Left ventricle myocardium inferior (tissue), 1 donor: ENCODE results near the gene BCL2L2. TPM values are rescaled to one million over a fixed set of nuclear protein-coding genes. Genes with fewer than 3 reads are reported as not detected.
"Not testable (repeated sequence)": the region's sequence is repeated elsewhere in the genome, so short reads cannot be mapped to it uniquely, and the experiment has no call there.

Experiments used
- DNase-seq: peaks from one replicate; pipeline ENCODE4 v3.0.0-alpha.2; 2020
- H3K27ac ChIP-seq: fragments of 200-600 bp; replicated peaks from 2 replicates; pipeline ENCODE4 v1.8.0; 2021
- H3K27me3 ChIP-seq: fragments of 200-600 bp; 2 replicates; pipeline ENCODE4 v1.8.0; 2021; ENCODE audit warnings: low read depth
- H3K36me3 ChIP-seq: fragments of 200-600 bp; 2 replicates; pipeline ENCODE4 v1.8.0; 2021
- H3K4me1 ChIP-seq: fragments of 200-600 bp; 2 replicates; pipeline ENCODE4 v1.8.0; 2021
- H3K4me3 ChIP-seq: fragments of 200-600 bp; 2 replicates; pipeline ENCODE4 v1.8.0; 2021; ENCODE audit warnings: mild to moderate bottlenecking, moderate library complexity
- H3K9me3 ChIP-seq: fragments of 200-600 bp; replicated peaks from 2 replicates; pipeline ENCODE4 v1.8.0; 2021
- intact Hi-C: fragments of 100-400 bp; cut with micrococcal nuclease; formaldehyde crosslinking; loops from one replicate; pipeline ENCODE4 v1.11.0; 2022
- total RNA-seq: library from RNA; stranded (reverse); fragmentation: NEBNext Ultra II Directional; extraction: Animal tissue kit (Norgen Biotek cat#: 25700); gene quantifications from one replicate; pipeline ENCODE4 v1.2.1, GENCODE V29; 2021
- TF ChIP-seq, protein P1 (sequence below): fragments of 200-600 bp; IDR thresholded peaks from 2 replicates; pipeline ENCODE4 v1.8.0; 2021; ENCODE audit warnings: antibody characterized with exemption, mild to moderate bottlenecking, borderline replicate concordance
- donor health status: DM: no; HTN: yes; CAD: no; lungs with severe emphysema.

BCL2L2 gene
- total RNA-seq, 1 donor from 2014 or later, result 37.5 TPM

DNA sequence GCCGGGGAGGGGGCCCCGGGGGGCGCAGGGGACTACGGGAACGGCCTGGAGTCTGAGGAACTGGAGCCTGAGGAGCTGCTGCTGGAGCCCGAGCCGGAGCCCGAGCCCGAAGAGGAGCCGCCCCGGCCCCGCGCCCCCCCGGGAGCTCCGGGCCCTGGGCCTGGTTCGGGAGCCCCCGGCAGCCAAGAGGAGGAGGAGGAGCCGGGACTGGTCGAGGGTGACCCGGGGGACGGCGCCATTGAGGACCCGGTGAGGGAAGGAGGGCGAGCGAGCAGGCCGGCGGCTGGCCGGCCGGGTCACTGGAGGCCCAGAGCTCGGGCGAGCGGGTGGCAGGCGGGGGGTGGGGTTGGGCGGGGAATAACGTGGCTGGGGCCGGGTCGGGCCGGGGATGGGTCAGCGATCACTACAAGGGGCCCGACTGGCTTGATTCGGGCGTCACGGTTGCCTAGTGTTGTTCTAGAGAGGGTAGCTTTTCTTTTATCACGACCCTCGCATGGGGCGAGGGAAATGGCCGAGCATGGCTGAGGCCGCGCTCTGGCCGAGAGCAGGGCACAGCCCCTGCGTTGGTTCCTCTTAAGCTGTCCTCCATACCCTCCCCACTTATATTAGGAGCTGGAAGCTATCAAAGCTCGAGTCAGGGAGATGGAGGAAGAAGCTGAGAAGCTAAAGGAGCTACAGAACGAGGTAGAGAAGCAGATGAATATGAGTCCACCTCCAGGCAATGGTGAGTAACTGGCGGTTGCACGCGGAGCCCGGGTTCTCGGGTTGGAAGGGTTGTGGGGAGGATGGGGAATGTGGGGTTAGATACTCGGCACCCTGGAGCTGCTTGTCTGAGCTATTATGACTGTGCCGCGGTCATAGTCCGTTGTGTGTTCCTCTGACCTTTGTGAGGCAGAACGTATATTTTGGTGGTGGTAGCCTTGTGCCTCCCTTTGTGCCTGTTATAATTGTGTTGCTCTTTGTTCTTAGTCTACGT lies 15.2 kb downstream of the BCL2L2 start:
- Histone ChIP-seq H3K27ac (peak overlapping the region; percentile 98), H3K4me3 (peak overlapping the region; percentile 97), H3K27me3 (no peaks in the 10 kb centered on the region), H3K9me3 (no peaks in the 10 kb centered on the region), H3K36me3 (peaks cover 28% of the 10 kb centered on the region), H3K4me1 (peaks cover 36% of the 10 kb centered on the region)
- intact Hi-C loops, result no loop called here
- DNase-seq, result peak; percentile 48
- TF ChIP-seq, protein P1, sequence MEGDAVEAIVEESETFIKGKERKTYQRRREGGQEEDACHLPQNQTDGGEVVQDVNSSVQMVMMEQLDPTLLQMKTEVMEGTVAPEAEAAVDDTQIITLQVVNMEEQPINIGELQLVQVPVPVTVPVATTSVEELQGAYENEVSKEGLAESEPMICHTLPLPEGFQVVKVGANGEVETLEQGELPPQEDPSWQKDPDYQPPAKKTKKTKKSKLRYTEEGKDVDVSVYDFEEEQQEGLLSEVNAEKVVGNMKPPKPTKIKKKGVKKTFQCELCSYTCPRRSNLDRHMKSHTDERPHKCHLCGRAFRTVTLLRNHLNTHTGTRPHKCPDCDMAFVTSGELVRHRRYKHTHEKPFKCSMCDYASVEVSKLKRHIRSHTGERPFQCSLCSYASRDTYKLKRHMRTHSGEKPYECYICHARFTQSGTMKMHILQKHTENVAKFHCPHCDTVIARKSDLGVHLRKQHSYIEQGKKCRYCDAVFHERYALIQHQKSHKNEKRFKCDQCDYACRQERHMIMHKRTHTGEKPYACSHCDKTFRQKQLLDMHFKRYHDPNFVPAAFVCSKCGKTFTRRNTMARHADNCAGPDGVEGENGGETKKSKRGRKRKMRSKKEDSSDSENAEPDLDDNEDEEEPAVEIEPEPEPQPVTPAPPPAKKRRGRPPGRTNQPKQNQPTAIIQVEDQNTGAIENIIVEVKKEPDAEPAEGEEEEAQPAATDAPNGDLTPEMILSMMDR, result no peak

GRCh38 chr14:23322568-23323517 lies 16.2 kb downstream of the BCL2L2 start:
- intact Hi-C loops, result no loop called here
- no peak for DNase-seq
- peaks cover 36% of the 10 kb centered on the region for H3K4me1 ChIP-seq
- no peaks in the 10 kb centered on the region for H3K9me3 ChIP-seq
- TF ChIP-seq, protein P1, result no peak
- H3K4me3 ChIP-seq, result peak overlapping the region; percentile 97
- H3K27me3 ChIP-seq, result no peaks in the 10 kb centered on the region
- H3K27ac ChIP-seq, result peak overlapping the region; percentile 98
- H3K36me3 ChIP-seq, result peaks cover 28% of the 10 kb centered on the region

- H3K4me3 ChIP-seq, result no peak overlapping the region
- TF ChIP-seq, protein P1, result no peak
- no peaks in the 10 kb centered on the region for H3K9me3 ChIP-seq
- no peak for DNase-seq
- H3K27ac ChIP-seq, result no peak overlapping the region
- intact Hi-C loops, result no loop called here
- H3K36me3 ChIP-seq, result peaks cover 28% of the 10 kb centered on the region
- H3K4me1 ChIP-seq, result peaks cover 36% of the 10 kb centered on the region
- no peaks in the 10 kb centered on the region for H3K27me3 ChIP-seq
Observed at GRCh38 chr14:23323838-23324454, 17.3 kb downstream of the BCL2L2 start.

DNA sequence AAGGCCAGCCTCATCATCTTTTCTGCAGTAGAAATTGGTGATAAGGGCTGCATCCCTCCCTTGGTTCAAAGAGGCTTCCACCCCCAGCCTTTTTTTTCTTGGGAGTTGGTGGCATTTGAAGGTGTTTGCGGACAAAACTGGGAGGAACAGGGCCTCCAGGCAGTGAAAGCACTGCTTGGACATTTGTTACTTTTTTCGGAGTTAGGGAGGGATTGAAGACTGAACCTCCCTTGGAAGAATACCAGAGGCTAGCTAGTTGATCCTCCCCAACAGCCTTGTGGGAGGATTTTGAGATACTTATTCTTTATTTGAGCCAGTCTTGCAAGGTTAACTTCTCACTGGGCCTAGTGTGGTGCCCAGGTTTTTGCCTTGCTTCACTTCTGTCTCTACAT lies 17.8 kb downstream of the BCL2L2 start:
- TF ChIP-seq, protein P1, result no peak
- H3K36me3 ChIP-seq, result peaks cover 28% of the 10 kb centered on the region
- intact Hi-C loops, result no loop called here
- no peaks in the 10 kb centered on the region for H3K27me3 ChIP-seq
- H3K27ac ChIP-seq, result no peak overlapping the region
- no peaks in the 10 kb centered on the region for H3K9me3 ChIP-seq
- no peak for DNase-seq
- no peak overlapping the region for H3K4me3 ChIP-seq
- peaks cover 36% of the 10 kb centered on the region for H3K4me1 ChIP-seq

DNA sequence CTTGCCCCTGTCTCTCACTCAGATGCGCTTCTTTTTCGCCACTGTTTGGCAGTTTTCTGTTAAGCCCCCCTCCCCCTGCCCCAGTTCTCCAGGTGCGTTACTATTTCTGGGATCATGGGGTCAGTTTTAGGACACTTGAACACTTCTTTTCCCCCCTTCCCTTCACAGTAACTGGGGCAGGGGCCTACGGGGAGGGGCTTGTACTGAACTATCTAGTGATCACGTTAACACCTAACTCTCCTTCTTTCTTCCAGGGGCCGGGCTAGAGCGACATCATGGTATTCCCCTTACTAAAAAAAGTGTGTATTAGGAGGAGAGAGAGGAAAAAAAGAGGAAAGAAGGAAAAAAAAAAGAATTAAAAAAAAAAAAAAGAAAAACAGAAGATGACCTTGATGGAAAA lies 18.4 kb downstream of the BCL2L2 start:
- intact Hi-C loops, result loop anchor here (5.0 kb wide), 1 partner anchor 52 kb away; the partner anchor contains the start of gene CMTM5
- DNase-seq, result no peak
- Histone ChIP-seq H3K36me3 (peaks cover 28% of the 10 kb centered on the region), H3K27me3 (no peaks in the 10 kb centered on the region), H3K9me3 (no peaks in the 10 kb centered on the region), H3K4me3 (no peak overlapping the region), H3K27ac (no peak overlapping the region), H3K4me1 (peaks cover 36% of the 10 kb centered on the region)
- TF ChIP-seq, protein P1, result no peak

DNA sequence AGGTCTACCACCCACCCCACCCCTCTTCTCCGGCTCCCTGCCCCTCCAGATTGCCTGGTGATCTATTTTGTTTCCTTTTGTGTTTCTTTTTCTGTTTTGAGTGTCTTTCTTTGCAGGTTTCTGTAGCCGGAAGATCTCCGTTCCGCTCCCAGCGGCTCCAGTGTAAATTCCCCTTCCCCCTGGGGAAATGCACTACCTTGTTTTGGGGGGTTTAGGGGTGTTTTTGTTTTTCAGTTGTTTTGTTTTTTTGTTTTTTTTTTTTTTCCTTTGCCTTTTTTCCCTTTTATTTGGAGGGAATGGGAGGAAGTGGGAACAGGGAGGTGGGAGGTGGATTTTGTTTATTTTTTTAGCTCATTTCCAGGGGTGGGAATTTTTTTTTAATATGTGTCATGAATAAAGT lies 19.1 kb downstream of the BCL2L2 start:
- H3K4me1 ChIP-seq, result peaks cover 29% of the 10 kb centered on the region
- DNase-seq, H3K27me3 ChIP-seq, H3K4me3 ChIP-seq, H3K27ac ChIP-seq, H3K9me3 ChIP-seq: not testable (repeated sequence)
- peaks cover 28% of the 10 kb centered on the region for H3K36me3 ChIP-seq
- intact Hi-C loops, result loop anchor here (5.0 kb wide), 1 partner anchor 52 kb away; the partner anchor contains the start of gene CMTM5
